ENCODE results near the gene PPP2R2B. TPM values are rescaled to one million over a fixed set of nuclear protein-coding genes. Genes with fewer than 3 reads are reported as not detected.

The PPP2R2B gene
- total and polyA plus RNA-seq, 2 of the 4 experiments (the other 2 are of a cell fraction) = not detected

DNA sequence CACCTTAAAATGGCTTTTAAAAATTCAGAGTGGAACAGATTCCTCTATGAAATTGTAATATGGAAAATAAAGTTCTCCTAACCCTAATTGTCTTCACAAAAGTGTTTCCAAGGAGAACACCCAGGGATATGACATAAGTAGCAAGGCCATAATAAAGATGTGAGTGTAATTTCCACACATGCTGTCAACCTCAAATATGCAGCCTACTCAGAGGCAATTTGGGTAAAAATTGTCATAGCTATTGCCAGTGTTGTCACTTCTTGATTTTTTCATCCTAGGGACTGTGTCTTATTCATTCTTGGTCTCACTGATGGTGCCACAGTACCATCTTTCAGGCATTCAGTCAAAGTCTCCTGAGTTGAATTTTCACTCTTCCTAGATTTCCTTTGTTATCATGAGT lies 100.3 kb downstream of the PPP2R2B start:
- CTCF ChIA-PET = no interaction called here
- H2BK20ac ChIP-seq (ENCODE audit: low read depth, low read length) = no peak overlapping the region
- H4K8ac ChIP-seq (ENCODE audit: low read depth in 2 of 2, low read length in 2 of 2) = no peak overlapping the region
- H2AK5ac ChIP-seq (ENCODE audit: low read depth, low read length) = no peak overlapping the region
- no peak overlapping the region for H3K14ac ChIP-seq (replicated peaks; ENCODE audit: low read depth, low read length)
- H3K36me3 ChIP-seq (ENCODE audit: control insufficient read depth, insufficient read depth, low read length) = no peaks in the 10 kb centered on the region
- no TSS peak for BruUV-seq (replicated peaks)
- no peak overlapping the region for H2BK5ac ChIP-seq (ENCODE audit: low read depth, low read length, poor library complexity, severe bottlenecking)
- no peak overlapping the region for H2AFZ ChIP-seq (replicated peaks; ENCODE audit: low read length, poor library complexity)
- no peak overlapping the region for H2BK120ac ChIP-seq (ENCODE audit: low read depth, low read length)
- in situ Hi-C loops (cut with MboI; ENCODE audit: low sequenced_read_pairs) (no loop called here), dilution Hi-C loops (cut with HindIII; ENCODE audit: low sequenced_read_pairs, unreplicated experiment) (no loop called here), intact Hi-C loops (cut with micrococcal nuclease) (no loop called here)
- H3K23ac ChIP-seq (ENCODE audit: low read depth, low read length) = no peak overlapping the region
- H4K5ac ChIP-seq (ENCODE audit: low read depth, low read length) = no peak overlapping the region
- no peak overlapping the region for H3K56ac ChIP-seq (ENCODE audit: extremely low read depth, insufficient read depth, low read length)
- no peak overlapping the region for H3K4me2 ChIP-seq (ENCODE audit: low read depth, low read length)
- H3K79me1 ChIP-seq (ENCODE audit: low read depth in 1 of 2, low read length in 2 of 2) = no peaks in the 10 kb centered on the region
- no peak overlapping the region for H3K4ac ChIP-seq (ENCODE audit: low read depth, low read length)
- H4K20me1 ChIP-seq (ENCODE audit: insufficient read depth, low read length) = no peaks in the 10 kb centered on the region
- no peak overlapping the region for H2BK15ac ChIP-seq (ENCODE audit: low read depth, low read length)
- no peaks in the 10 kb centered on the region for H3K27me3 ChIP-seq (ENCODE audit: control insufficient read depth, insufficient read depth, low read length)
- TF ChIP-seq, protein P1, sequence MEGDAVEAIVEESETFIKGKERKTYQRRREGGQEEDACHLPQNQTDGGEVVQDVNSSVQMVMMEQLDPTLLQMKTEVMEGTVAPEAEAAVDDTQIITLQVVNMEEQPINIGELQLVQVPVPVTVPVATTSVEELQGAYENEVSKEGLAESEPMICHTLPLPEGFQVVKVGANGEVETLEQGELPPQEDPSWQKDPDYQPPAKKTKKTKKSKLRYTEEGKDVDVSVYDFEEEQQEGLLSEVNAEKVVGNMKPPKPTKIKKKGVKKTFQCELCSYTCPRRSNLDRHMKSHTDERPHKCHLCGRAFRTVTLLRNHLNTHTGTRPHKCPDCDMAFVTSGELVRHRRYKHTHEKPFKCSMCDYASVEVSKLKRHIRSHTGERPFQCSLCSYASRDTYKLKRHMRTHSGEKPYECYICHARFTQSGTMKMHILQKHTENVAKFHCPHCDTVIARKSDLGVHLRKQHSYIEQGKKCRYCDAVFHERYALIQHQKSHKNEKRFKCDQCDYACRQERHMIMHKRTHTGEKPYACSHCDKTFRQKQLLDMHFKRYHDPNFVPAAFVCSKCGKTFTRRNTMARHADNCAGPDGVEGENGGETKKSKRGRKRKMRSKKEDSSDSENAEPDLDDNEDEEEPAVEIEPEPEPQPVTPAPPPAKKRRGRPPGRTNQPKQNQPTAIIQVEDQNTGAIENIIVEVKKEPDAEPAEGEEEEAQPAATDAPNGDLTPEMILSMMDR (conservative IDR thresholded peaks at IDR 0.05; ENCODE audit: low read depth, low read length) = no peak
- TF ChIP-seq, protein P2, sequence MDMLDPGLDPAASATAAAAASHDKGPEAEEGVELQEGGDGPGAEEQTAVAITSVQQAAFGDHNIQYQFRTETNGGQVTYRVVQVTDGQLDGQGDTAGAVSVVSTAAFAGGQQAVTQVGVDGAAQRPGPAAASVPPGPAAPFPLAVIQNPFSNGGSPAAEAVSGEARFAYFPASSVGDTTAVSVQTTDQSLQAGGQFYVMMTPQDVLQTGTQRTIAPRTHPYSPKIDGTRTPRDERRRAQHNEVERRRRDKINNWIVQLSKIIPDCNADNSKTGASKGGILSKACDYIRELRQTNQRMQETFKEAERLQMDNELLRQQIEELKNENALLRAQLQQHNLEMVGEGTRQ (IDR thresholded peaks at IDR 0.05; ENCODE audit: low read depth, low read length) = no peak
- no peak for TF ChIP-seq RAD21 (IDR thresholded peaks at IDR 0.05; ENCODE audit: low read length)
- no peak for TF ChIP-seq RCOR1 (IDR thresholded peaks at IDR 0.05; ENCODE audit: insufficient replicate concordance, low read length)
- TF ChIP-seq SMC3 (IDR thresholded peaks at IDR 0.05; ENCODE audit: low read depth, low read length) = no peak
- no peak for TF ChIP-seq NFE2L2 (IDR thresholded peaks at IDR 0.05; ENCODE audit: low read depth, low read length)
- no peak for TF ChIP-seq CHD1 (IDR thresholded peaks at IDR 0.05; ENCODE audit: low read depth, low read length)
- TF ChIP-seq MAZ (IDR thresholded peaks at IDR 0.05; ENCODE audit: borderline replicate concordance, low read depth, low read length) = no peak
- TF ChIP-seq, protein P3, sequence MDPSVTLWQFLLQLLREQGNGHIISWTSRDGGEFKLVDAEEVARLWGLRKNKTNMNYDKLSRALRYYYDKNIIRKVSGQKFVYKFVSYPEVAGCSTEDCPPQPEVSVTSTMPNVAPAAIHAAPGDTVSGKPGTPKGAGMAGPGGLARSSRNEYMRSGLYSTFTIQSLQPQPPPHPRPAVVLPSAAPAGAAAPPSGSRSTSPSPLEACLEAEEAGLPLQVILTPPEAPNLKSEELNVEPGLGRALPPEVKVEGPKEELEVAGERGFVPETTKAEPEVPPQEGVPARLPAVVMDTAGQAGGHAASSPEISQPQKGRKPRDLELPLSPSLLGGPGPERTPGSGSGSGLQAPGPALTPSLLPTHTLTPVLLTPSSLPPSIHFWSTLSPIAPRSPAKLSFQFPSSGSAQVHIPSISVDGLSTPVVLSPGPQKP (IDR thresholded peaks at IDR 0.05; ENCODE audit: borderline replicate concordance, low read depth, low read length) = no peak
- no peak for TF ChIP-seq POLR2A (IDR thresholded peaks at IDR 0.05; ENCODE audit: low read depth, low read length)
- no peak overlapping the region for H2AK9ac ChIP-seq (replicated peaks; ENCODE audit: low read depth, low read length, poor library complexity)
- no peak overlapping the region for H3K27ac ChIP-seq (ENCODE audit: insufficient read depth, low read length)
- H4K91ac ChIP-seq (ENCODE audit: insufficient read depth, low read depth, low read length) = no peak overlapping the region
- H3K4me1 ChIP-seq (ENCODE audit: control insufficient read depth, insufficient read depth, low read length) = no peaks in the 10 kb centered on the region
- DNase-seq (no peak), ATAC-seq (ENCODE audit: low read depth) (no peak)
- H3K9me1 ChIP-seq (ENCODE audit: insufficient read depth, low read length) = no peaks in the 10 kb centered on the region
- no peaks in the 10 kb centered on the region for H3K9me3 ChIP-seq (ENCODE audit: control insufficient read depth, insufficient read depth, low read length)
- H3K4me3 ChIP-seq (ENCODE audit: insufficient read depth, low read depth, low read length) = no peak overlapping the region
- POLR2A ChIA-PET (ENCODE audit: unreplicated experiment) = no interaction called here
- H3K18ac ChIP-seq (ENCODE audit: low read depth, low read length) = no peak overlapping the region
- no peak overlapping the region for H3K9ac ChIP-seq (ENCODE audit: low read depth, low read length)
